HepG2 (cell line): ENCODE data around the gene OPRM1. TPM values are rescaled to one million over a fixed set of nuclear protein-coding genes. Genes with fewer than 3 reads are reported as not detected.

ENCODE experiments used
- AGO2 ChIP-seq: fragments of 200-400 bp; formaldehyde crosslinking; optimal IDR thresholded peaks from 2 replicates; pipeline ENCODE3; 2017; ENCODE audit warnings: mild to moderate bottlenecking, low read depth, low read length, moderate library complexity
- ARNT ChIP-seq: fragments of 450-650 bp; IDR thresholded peaks from 2 replicates; pipeline ENCODE4 v1.6.1; 2017
- ATF2 ChIP-seq: sonication (generic); formaldehyde crosslinking; IDR thresholded peaks from 2 replicates; pipeline ENCODE4 v1.4.0; 2020; ENCODE audit warnings: missing genetic modification reagents
- ETV6 ChIP-seq: sonication (generic); formaldehyde crosslinking; conservative IDR thresholded peaks from 2 replicates; pipeline ENCODE4 v1.4.0; 2020; ENCODE audit warnings: missing genetic modification reagents
- GATA4 ChIP-seq: sonication (generic); IDR thresholded peaks from 2 replicates; pipeline ENCODE4 v1.6.1; 2016; ENCODE audit warnings: antibody characterized with exemption, low read depth, borderline replicate concordance
- HNRNPLL ChIP-seq: fragments of 200-400 bp; formaldehyde crosslinking; IDR thresholded peaks from 2 replicates; pipeline ENCODE4 v1.6.1; 2017; ENCODE audit warnings: mild to moderate bottlenecking, low read depth, low read length; ENCODE audit not compliant: poor library complexity, severe bottlenecking
- MYC ChIP-seq: sonication (generic); formaldehyde crosslinking; IDR thresholded peaks from 2 replicates; pipeline ENCODE4 v1.9.0; 2021; ENCODE audit warnings: missing genetic modification reagents, borderline replicate concordance
- NFE2L2 ChIP-seq: fragments of 150-350 bp; IDR thresholded peaks from 2 replicates; pipeline ENCODE4 v1.6.1; 2014; ENCODE audit warnings: low read length
- NR1H2 ChIP-seq: sonication (generic); formaldehyde crosslinking; IDR thresholded peaks from 2 replicates; pipeline ENCODE4 v1.8.1; 2022; ENCODE audit warnings: low read depth, missing genetic modification reagents, borderline replicate concordance
- PCBP1 ChIP-seq: fragments of 200-400 bp; formaldehyde crosslinking; IDR thresholded peaks from 2 replicates; pipeline ENCODE4 v1.6.1; 2017; ENCODE audit warnings: mild to moderate bottlenecking, low read depth, low read length, borderline replicate concordance
- PLSCR1 ChIP-seq: sonication (generic); formaldehyde crosslinking; IDR thresholded peaks from 2 replicates; pipeline ENCODE4 v1.5.0; 2020; ENCODE audit warnings: missing genetic modification reagents, mild to moderate bottlenecking, borderline replicate concordance
- SP2 ChIP-seq: sonication (generic); formaldehyde crosslinking; IDR thresholded peaks from 2 replicates; pipeline ENCODE4 v1.5.1; 2020; ENCODE audit warnings: mild to moderate bottlenecking, missing genetic modification reagents
- THAP11 ChIP-seq: IDR thresholded peaks from 2 replicates; pipeline ENCODE4 v1.6.1; 2016; ENCODE audit warnings: missing biosample characterization, missing genetic modification reagents
- USF2 ChIP-seq, 2 experiments: sonication (generic) in 1 of 2; formaldehyde crosslinking in 1 of 2; IDR thresholded peaks; 2 replicates each; pipeline versions ENCODE4 v1.5.1 to v1.6.1; 2011 to 2020; ENCODE audit warnings: borderline replicate concordance in 1 of 2, low read depth in 1 of 2, low read length in 1 of 2, mild to moderate bottlenecking in 1 of 2, missing genetic modification reagents in 1 of 2, moderate library complexity in 1 of 2
- ZBTB34 ChIP-seq: sonication (generic); formaldehyde crosslinking; IDR thresholded peaks from 2 replicates; pipeline ENCODE4 v1.8.0; 2022; ENCODE audit warnings: mild to moderate bottlenecking, missing genetic modification reagents
- ZFX ChIP-seq: sonication (generic); formaldehyde crosslinking; IDR thresholded peaks from 2 replicates; pipeline ENCODE4 v1.4.0; 2020; ENCODE audit warnings: mild to moderate bottlenecking, low read depth, missing genetic modification reagents, moderate library complexity
- ZMYM4 ChIP-seq: sonication (generic); formaldehyde crosslinking; IDR thresholded peaks from 2 replicates; pipeline ENCODE4 v1.8.1; 2023; ENCODE audit warnings: mild to moderate bottlenecking, missing genetic modification reagents
- ZNF343 ChIP-seq: sonication (generic); formaldehyde crosslinking; IDR thresholded peaks from 2 replicates; pipeline ENCODE4 v1.4.0; 2020; ENCODE audit warnings: mild to moderate bottlenecking, missing genetic modification reagents
- ZNF430 ChIP-seq: sonication (generic); formaldehyde crosslinking; IDR thresholded peaks from 2 replicates; pipeline ENCODE4 v1.9.0; 2021; ENCODE audit warnings: mild to moderate bottlenecking, missing genetic modification reagents
- ZNF431 ChIP-seq: sonication (generic); formaldehyde crosslinking; IDR thresholded peaks from 2 replicates; pipeline ENCODE4 v1.9.0; 2022; ENCODE audit warnings: missing genetic modification reagents, low read depth, mild to moderate bottlenecking, borderline replicate concordance
- polyA plus RNA-seq, 8 experiments: library from polyadenylated mRNA; depleted of rRNA in 3 of 8; stranded (reverse) in 7 of 8; unstranded in 1 of 8; fragments of >200 nt; fragmentation: Illumina TruSeq in 4 of 8; extraction: Trizol in 4 of 8; gene quantifications; 2 replicates each; pipeline versions ENCODE4 v1.2.1 to v1.2.3, GENCODE V29; 2011 to 2016; ENCODE audit warnings: low read depth in 4 of 8, missing spikeins in 1 of 8, mixed read lengths in 1 of 8; ENCODE audit not compliant: insufficient read depth in 1 of 8
- total RNA-seq, 5 experiments: library from RNA; depleted of rRNA; stranded (reverse); fragments of >200 nt; fragmentation: Illumina TruSeq; extraction: Trizol; gene quantifications; 2 replicates each; pipeline ENCODE4 v1.2.3, GENCODE V29; 2016; ENCODE audit warnings: low read depth in 1 of 5
- TF ChIP-seq, protein P1 (sequence below): sonication (generic); formaldehyde crosslinking; IDR thresholded peaks from 2 replicates; pipeline ENCODE4 v1.4.0; 2020; ENCODE audit warnings: mild to moderate bottlenecking, missing genetic modification reagents

Gene OPRM1
- total and polyA plus RNA-seq, 2 of the 13 experiments (the other 11 are each of a cell fraction or from before 2014, with no cell fraction given): not detected

GRCh38 chr6:154039231-154039842 is at the start of gene OPRM1 (continued):
- TF ChIP-seq SP2 (CRISPR knock-in tag): peak; percentile 45; the same call in 1 of the 2 replicates
- TF ChIP-seq PCBP1: 0 out of 2 replicates have a peak, but pooled peaks have one; percentile 23
- TF ChIP-seq ZMYM4 (CRISPR knock-in tag): peak; percentile 53; the same call in 1 of the 2 replicates
- TF ChIP-seq GATA4: no peak
- 0 out of 2 replicates have a peak, but pooled peaks have one; percentile 61 for TF ChIP-seq ZNF431 (CRISPR knock-in tag)
- no peak; the same call in 1 of the 2 replicates for TF ChIP-seq MYC (CRISPR knock-in tag)
- TF ChIP-seq NR1H2 (CRISPR knock-in tag): peak; percentile 44; the same call in 1 of the 2 replicates
- peak; percentile 41; the same call in 1 of the 2 replicates for TF ChIP-seq THAP11 (CRISPR knock-in tag)
- TF ChIP-seq ARNT: no peak
- no peak for TF ChIP-seq NFE2L2
- TF ChIP-seq HNRNPLL: no peak
- TF ChIP-seq ATF2 (CRISPR knock-in tag): peak; percentile 71; the same call in 1 of the 2 replicates
- TF ChIP-seq ETV6 (CRISPR knock-in tag): peak; percentile 95; the same call in 1 of the 2 replicates
- no peak for TF ChIP-seq AGO2
- TF ChIP-seq, protein P1, sequence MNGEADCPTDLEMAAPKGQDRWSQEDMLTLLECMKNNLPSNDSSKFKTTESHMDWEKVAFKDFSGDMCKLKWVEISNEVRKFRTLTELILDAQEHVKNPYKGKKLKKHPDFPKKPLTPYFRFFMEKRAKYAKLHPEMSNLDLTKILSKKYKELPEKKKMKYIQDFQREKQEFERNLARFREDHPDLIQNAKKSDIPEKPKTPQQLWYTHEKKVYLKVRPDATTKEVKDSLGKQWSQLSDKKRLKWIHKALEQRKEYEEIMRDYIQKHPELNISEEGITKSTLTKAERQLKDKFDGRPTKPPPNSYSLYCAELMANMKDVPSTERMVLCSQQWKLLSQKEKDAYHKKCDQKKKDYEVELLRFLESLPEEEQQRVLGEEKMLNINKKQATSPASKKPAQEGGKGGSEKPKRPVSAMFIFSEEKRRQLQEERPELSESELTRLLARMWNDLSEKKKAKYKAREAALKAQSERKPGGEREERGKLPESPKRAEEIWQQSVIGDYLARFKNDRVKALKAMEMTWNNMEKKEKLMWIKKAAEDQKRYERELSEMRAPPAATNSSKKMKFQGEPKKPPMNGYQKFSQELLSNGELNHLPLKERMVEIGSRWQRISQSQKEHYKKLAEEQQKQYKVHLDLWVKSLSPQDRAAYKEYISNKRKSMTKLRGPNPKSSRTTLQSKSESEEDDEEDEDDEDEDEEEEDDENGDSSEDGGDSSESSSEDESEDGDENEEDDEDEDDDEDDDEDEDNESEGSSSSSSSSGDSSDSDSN (CRISPR knock-in tag): no peak
- no peak for TF ChIP-seq ZFX
- 0 out of 2 replicates have a peak, but pooled peaks have one; percentile 67 for TF ChIP-seq ZNF343 (CRISPR knock-in tag)
- peak; percentile 91 for TF ChIP-seq ZNF430 (CRISPR knock-in tag)
- TF ChIP-seq ZBTB34 (CRISPR knock-in tag): no peak
- TF ChIP-seq USF2 (IDR thresholded peaks at IDR 0.05; ENCODE audit: low read depth, low read length): no peak
- TF ChIP-seq USF2 (CRISPR knock-in tag; IDR thresholded peaks at IDR 0.05; ENCODE audit: borderline replicate concordance): no peak
- TF ChIP-seq PLSCR1: no peak
